GM18907 (cell line): ENCODE results near the gene ZNF462.

Experiments
- ATAC-seq: cut with Tn5 transposase; IDR thresholded peaks from one replicate; pipeline ENCODE4 v1.9.1; 2021; ENCODE audit warnings: mild to moderate bottlenecking, moderate library complexity; ENCODE audit not compliant: unreplicated experiment

Gene ZNF462

DNA sequence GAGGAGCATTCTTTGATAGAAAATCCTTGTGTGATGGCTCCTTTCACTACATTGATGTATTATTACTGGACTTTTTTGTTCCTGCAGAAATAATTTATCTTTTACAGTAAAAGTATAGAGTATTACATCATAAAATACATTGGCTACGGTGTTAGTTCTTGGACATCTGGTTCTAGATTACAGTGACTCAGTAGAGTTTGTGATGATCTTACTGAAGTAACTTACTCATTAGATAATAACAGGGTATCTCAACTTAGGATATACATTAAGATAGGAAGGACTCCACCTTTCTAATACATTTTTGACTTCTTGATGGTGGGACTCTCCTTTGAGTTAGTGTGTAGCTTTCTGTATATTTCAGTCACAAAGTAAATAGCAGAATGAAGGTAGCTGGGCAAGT lies 59.1 kb downstream of the ZNF462 start:
- no peak for ATAC-seq

DNA sequence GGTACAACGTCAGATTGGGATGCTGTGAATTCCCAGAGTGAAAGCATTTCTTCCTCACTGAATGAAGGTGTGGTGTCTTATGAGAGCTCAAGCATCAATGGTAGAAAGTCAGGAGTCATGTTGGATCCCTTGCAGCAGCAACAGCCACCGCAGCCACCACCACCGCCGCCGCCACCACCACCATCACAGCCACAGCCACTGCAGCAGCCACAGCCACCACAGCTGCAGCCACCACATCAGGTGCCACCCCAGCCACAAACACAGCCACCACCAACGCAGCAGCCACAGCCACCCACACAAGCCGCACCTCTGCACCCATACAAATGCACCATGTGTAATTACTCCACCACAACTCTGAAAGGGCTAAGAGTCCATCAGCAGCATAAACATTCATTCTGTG lies 62.4 kb downstream of the ZNF462 start:
- ATAC-seq, result no peak

DNA sequence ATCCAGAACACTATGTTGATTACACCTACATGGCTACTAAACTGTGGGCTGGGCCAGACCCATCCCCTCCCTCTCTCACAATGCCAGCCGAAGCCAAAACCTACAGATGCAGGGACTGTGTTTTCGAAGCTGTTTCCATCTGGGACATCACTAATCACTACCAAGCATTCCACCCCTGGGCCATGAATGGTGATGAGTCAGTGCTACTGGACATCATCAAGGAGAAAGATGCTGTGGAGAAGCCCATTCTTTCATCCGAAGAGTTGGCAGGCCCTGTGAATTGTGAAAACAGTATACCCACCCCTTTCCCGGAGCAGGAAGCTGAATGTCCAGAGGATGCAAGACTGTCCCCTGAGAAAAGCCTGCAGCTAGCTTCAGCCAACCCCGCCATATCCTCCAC lies 65.0 kb downstream of the ZNF462 start:
- ATAC-seq, result no peak

DNA sequence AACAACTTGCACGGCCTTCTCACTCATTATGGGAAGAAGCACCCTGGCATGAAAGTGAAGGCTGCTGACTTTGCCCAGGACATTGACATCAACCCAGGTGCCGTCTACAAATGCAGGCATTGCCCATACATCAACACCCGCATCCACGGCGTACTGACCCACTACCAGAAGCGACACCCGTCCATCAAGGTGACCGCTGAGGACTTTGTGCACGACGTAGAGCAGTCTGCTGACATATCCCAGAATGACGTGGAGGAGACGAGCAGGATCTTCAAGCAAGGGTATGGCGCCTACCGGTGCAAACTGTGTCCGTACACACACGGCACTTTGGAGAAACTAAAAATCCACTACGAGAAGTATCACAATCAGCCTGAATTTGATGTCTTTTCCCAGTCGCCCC lies 65.4 kb downstream of the ZNF462 start:
- no peak for ATAC-seq

DNA sequence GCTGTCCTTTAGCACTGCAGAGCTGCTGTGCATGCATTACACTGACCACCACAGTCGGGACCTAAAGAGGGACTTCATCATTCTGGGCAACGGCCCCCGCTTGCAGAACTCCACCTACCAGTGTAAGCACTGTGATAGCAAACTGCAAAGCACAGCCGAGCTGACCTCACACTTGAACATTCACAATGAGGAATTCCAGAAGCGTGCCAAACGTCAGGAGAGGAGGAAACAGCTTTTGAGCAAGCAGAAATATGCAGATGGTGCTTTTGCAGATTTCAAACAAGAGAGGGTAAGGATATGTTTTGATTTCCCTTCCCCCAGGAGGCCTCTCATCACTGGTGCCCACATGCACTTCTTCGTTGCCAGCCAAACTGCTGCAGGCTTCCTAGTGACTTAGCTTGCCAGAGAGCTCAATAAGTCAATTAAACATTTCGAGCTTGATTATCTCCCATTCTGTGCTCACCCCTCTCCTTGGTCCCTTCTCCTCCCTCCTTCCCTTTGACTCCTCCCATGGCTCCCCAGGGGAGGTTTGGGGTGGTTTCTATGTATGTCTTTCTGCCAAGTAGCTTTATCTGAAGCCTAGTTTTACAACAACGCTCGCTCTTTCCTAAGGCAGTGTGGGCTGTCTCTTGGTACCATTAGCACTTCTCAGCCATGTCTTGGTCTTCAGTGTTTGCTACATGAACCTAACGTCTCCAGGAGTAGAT lies 66.7 kb downstream of the ZNF462 start:
- ATAC-seq, result no peak

DNA sequence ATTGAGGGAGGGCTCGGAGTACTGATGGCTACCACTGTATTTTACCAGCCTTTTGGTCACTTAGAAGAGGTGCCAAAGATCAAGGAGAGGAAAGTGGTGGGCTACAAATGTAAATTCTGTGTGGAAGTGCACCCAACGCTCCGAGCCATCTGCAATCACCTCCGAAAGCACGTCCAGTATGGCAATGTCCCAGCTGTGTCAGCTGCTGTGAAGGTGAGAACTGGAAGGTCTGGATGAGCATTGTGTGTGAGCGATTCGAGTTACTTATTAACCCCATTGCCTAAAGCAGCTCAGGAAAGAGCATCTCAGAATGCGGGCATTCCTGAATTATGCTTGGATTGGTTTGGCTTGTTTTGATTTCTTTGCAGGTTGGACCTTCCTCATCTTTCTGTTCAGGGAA lies 67.5 kb downstream of the ZNF462 start:
- no peak for ATAC-seq

DNA sequence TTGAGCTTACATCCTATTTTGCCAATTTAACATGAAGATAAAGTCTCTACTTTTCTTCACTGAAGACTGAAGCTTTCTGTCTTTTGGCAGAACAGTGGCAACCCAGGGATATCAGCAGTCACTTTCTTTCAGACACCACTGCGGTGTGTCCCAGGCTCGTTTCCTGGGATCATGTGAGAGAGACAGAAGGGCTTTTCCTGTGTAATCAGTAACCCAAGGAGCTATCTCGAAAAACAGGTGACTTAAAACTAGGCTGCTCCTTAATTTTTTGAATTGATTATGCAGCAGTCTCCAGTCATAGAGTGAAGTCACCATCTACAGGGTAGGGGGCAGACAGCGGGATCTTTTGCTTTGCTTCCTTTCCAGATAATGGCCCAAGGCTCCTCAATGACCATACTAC lies 68.5 kb downstream of the ZNF462 start:
- no peak for ATAC-seq

DNA sequence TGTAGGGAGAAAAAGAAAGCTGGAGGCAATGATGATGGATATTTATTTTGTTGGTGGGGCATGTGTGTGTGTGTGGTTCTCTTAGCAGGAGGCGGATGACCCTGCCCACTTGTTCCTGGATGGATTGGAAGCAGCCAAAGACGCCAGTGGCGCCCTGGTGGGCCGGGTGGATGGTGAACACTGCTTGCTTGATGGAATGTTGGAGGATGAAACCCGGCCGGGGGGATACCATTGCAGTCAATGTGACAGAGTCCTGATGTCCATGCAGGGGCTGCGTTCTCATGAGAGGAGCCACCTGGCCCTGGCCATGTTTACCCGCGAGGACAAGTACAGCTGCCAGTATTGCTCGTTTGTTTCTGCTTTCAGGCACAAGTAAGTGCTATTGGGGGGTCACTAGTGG lies 69.2 kb downstream of the ZNF462 start:
- no peak for ATAC-seq

DNA sequence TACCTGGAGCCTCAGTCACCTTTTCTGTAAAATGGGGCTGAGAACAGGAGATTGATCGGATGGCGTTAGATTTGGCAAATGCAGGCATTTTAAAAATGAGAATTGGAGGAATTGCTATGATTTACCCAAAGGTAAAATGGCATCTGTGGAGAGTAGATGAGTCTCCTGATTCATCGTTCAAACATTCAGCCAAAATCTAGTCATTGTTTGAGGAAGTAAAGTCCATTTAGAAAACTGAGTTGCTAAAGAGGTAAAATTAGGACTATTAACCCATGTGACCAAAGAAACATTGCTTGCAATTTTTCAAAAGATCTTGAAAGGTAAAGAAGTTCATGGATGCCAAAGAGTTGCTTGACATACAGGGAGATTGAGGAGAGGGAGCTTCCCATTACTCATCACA lies 69.7 kb downstream of the ZNF462 start:
- ATAC-seq, result no peak

DNA sequence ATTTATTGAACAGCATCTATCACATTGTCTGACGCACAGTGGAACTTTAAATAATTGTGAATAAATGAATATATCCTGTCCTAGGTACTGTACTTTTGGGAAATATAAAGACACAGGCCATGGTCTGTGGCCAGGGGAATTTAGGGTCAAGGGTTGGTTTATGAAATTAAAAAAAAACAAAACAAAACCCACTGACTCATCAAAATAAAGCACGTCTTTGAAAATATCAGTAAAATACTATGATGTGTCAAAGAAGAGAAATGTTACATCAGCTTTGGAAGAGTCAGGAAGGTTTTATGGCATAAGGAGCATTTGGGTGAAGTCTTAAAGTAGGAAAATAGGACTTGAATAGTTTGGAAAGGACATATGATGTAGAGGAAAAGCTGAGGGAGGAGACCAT lies 70.5 kb downstream of the ZNF462 start:
- ATAC-seq, result no peak

DNA sequence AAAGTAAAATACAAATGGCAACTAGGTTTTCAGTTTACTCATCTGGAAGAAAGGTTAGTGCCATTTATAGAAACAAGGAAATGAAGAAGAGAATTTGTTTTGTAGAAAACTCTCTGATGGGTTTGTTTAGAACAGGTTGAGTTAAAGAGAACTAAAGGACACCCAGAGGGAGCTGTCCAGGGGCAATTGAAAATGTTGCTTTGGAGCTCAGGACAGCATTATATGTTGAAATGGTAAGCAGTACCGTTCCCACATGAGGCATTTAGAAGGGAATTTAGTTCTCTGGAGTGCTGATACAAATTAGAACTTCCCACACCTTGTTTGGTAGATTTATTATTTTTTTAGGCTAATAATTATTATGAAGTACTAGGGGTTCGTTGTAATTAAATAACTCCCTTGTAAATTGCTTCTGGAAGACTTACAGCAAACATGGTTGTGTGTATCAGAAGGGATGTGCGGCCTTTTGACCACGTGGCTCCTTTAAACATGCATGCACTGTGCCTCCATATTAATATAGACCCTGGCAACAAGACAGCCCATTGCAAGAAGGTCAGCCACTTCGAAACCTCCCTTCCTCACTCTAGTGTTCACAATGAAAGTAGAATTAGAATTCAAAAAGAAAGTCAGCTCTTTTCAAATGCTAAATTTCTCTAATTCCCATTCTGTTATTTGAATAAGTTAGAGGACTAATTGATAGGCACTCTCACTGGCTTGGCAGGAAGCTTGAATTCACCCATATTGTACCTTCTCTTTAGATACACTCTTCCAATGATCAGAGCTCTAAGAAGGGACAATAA lies 71.7 kb downstream of the ZNF462 start:
- no peak for ATAC-seq

DNA sequence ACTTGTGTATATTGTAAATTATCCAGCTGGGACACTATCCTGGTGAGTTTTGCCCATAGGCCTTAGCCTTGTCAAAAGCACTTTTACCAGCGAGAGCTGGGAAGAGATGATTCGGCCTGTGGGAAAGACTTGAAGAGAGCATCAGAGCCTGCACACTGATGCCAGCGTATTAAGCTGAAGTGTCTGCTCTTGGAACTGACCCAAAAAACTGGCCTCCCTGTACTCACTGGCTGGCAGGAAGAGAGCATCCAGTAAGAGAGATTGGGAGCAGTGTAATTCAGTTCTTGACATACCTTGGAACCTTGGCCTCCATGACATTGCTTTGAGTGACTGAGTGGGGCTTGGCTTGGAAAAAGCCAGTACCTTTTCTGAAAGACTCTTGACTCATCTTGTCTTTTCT lies 73.7 kb downstream of the ZNF462 start:
- ATAC-seq, result no peak

DNA sequence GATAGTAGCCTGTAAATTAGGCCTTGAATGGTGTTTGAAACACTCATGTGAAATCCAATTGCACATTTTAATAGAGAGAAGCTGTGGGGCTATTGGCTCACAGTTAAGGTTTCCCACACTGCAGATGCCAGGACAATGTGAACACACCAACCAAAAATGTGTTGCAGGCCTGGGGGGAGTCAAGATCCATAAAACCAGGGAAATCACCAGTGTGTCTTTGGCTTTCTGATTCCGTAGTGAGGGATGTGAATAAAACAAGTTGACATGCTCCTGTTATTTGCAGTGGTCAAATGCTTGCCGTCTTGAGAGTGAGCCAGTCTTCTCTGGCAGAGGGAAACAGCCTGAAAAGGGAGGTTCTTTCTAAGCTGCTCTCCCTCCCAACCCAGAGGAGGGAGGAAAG lies 79.0 kb downstream of the ZNF462 start:
- no peak for ATAC-seq

DNA sequence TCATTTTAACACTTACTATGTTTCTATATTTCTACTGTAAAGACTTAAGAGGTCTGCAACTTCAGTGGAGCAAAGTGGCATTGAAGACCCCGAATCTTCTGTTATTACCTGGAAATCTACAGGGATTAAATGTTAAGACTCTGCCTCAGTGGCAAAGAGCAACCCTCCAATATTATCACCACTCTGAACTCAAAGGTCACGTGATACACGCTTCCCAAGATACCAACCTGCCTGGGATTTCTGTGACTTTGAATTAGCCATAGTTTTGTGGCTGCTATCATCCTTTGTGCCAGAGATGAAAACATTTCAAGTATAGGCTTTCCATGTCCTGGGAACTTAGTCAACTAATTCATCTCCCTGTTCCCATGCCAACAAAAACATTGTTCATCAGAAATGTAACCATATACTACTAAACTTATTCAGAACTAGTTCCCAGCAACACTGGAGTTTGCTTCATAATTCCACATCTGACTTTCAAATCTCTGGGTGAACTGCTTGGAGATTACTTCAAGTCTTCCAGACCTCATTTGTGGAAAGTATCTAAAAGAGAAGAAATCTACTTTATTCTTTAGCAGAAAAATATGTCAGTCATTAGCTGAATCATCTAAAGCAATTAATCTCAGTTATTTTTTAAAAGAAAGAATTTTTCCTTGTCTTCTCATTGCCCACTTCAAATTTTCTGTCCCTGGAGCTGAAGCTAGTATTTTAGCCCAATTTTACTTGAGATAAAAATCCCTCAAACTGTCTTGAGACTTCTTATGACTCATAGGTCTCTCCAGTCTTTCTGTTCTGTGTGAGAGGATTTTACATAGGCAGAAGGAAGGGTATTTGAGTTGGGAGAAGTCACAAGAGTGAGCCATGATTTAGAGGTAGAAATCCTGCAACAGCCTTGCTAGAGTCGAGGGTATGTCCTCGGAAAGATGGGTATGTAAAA lies 83.0 kb downstream of the ZNF462 start:
- no peak for ATAC-seq

DNA sequence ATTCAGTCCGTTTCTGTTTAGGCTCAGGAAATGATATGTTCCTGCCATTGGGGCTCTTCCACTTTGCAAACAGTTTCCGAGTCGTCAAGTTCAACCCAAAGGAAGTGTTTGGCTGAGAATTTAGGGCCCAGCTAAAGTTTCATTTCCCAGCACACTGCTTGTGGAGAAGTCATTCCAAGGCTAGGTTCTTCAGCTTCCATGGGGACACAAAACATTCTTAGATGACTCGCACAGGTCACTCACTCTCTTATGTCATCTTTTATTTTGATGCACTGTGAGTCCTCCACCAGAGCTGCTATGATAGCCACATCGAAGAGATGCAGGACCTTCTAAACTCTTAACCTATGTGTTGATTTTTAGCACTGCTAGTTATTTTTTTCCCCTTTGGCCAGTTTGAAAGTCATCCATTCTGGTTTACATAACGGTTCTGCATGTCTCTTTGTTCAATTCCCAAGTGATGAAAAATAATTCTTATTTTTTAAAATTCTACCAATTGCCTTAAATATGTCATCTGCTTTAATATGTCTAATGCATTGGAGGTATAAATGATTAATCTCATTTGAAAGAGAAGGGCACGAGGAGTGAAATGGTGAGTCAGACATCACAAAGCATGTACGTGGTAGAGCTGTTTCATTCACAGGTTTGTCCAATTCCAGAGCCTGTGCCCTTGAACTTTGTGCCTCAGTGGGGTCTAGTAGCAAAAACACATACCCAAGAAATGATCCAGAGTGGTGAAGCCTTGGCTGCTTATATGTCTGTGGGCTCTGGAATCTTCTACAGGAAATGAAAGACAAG lies 84.3 kb downstream of the ZNF462 start:
- no peak for ATAC-seq

DNA sequence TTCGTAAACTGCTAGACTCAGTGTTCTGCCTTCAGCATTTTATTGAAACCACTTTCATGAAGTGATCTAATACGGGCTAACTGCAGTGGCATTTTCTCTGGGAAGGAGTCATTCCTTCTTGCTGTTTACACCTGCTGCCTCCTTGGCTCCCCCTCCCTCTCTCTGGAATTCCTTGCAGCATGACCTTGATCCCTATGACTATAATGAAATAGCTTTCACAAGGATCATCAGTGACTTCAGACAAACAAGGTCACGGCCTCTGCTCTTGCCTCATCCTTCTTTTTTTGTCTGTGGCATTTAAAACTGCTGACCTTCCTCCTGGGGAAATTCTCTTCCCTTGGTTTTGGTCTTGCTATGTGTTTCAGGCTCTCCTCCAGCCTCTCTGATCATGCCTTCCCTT lies 90.2 kb downstream of the ZNF462 start:
- no peak for ATAC-seq

DNA sequence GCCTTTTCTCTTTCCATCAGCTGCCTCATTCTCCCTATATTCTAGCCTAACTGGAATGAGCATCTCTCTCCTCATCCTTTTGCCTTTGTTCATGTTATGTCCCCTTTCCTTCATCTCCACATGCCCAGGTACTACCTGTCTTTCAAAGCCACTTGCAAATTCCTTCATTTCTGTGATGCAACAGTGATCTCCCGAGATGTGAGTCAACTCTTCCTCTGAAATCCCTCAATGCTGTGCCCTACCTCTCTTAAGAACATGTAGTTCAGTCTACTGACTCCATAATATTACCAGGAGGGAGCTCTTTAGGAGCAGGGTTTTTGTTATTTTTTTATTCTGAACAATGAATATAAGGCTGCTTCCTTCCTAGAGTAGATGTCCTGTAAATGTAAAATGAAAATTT lies 91.6 kb downstream of the ZNF462 start:
- no peak for ATAC-seq

DNA sequence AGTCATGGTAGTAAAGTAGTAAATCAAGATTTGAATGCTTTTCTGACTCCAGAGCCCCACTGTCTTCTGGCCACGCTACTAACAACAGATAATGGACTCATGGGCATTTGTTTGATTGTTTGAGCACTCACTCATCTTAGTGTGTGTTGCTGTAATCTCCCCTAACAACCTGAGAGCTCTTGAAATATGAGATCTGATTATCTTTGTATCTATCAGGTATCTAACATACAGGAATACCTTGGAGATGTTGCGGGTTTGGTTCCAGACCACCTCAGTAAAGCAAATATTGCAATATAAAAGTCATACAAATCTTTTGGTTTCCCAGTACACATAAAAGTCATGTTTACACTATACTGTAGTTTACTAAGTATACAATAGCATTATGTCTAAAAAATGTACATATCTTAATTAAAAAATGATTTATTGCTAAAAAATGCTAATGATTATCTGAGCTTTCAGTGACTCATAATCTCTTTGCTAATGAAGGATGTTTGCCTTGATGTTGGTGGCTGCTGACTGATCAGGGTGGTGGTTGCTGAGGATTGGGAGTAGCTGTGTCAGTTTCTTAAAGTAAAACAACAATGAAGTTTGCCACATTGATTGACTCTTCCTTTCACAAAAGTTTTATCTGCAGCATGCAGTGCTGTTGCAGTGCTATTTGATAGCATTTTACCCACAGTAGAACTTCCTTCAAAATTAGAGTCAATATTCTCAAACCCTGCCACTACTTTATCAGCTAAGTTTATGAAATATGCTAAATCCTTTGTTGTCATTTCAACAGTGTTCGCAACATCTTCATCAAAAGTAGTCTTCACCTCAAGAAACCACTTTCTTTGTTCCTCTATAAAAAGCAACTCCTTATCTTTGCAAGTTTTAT lies 92.2 kb downstream of the ZNF462 start:
- ATAC-seq, result no peak

DNA sequence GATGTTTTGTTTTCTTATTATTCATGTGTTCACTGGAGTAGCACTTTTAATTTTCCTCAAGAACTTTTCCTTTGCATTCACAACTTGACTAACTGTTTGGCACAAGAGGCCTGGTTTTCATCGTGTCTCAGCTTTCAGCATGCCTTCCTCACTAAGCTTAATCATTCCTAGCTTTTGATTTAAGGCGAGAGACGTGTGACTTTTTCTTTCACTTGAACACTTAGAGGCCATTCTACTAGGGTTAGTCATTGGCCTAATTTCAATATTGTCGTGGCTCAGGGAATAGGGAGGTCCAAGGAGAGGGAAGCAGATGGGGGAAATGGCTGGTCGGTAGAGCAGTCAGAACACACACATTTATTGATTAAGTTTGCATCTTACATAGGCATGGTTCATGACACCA lies 94.0 kb downstream of the ZNF462 start:
- no peak for ATAC-seq
